H1 (cell line): ENCODE measurements around the gene NIN. TPM values are rescaled to one million over a fixed set of nuclear protein-coding genes. Genes with fewer than 3 reads are reported as not detected.

Experiments
- CTCF ChIA-PET: fragments of 300-600 bp; sonication (Branson Sonifier 250); formaldehyde crosslinking; loops from one replicate; lab custom pipeline; 2021; ENCODE audit not compliant: partially characterized antibody; lab: Charles Lee
- POLR2A ChIA-PET: fragments of 300-600 bp; sonication (Branson Sonifier 250); formaldehyde crosslinking; loops from one replicate; lab custom pipeline; 2021; ENCODE audit warnings: inconsistent platforms; ENCODE audit not compliant: partially characterized antibody; lab: Charles Lee
- DNase-seq, 2 experiments: peaks; one replicate each; pipeline versions ENCODE4 v3.0.0 to v3.0.0-alpha.2; 2010 to 2022; ENCODE audit warnings: low spot score in 2 of 2, low read depth in 1 of 2, mixed read lengths in 1 of 2
- FAIRE-seq: peaks from 2 replicates; lab custom pipeline; 2011; peaks lifted over from hg19 to GRCh38; lab: Jason Lieb, UNC
- H2AFZ ChIP-seq: 2 replicates; pipeline ENCODE4 v1.8.1; 2012; ENCODE audit warnings: low read length, inconsistent platforms
- H2AK5ac ChIP-seq: 2 replicates; pipeline ENCODE4 v1.6.1; 2013; ENCODE audit warnings: low read depth, low read length
- H2BK120ac ChIP-seq: replicated peaks from 2 replicates; pipeline ENCODE3; 2013; ENCODE audit warnings: low read depth, low read length, inconsistent platforms
- H2BK12ac ChIP-seq: 2 replicates; pipeline ENCODE4 v1.6.1; 2013; ENCODE audit warnings: low read depth, low read length
- H2BK15ac ChIP-seq: 2 replicates; pipeline ENCODE4 v1.6.1; 2013; ENCODE audit warnings: low read length
- H2BK20ac ChIP-seq: 2 replicates; pipeline ENCODE4 v1.6.1; 2013; ENCODE audit warnings: low read length
- H2BK5ac ChIP-seq: 2 replicates; pipeline ENCODE4 v1.6.1; 2013; ENCODE audit warnings: low read depth, low read length
- H3K14ac ChIP-seq: 2 replicates; pipeline ENCODE4 v1.6.1; 2013; ENCODE audit warnings: inconsistent platforms; ENCODE audit not compliant: insufficient read length
- H3K18ac ChIP-seq: 2 replicates; pipeline ENCODE4 v1.6.1; 2013; ENCODE audit warnings: low read length; ENCODE audit errors: extremely low read depth
- H3K23ac ChIP-seq: 2 replicates; pipeline ENCODE4 v1.6.1; 2013; ENCODE audit warnings: inconsistent platforms; ENCODE audit not compliant: insufficient read length
- H3K23me2 ChIP-seq: 2 replicates; pipeline ENCODE4 v1.6.1; 2013; ENCODE audit warnings: low read depth, low read length
- H3K27ac ChIP-seq: 2 replicates; pipeline ENCODE4 v1.6.1; 2011; ENCODE audit warnings: low read depth, low read length, inconsistent platforms
- H3K27me3 ChIP-seq, 4 experiments: replicated peaks in 1 of 4; 1 replicate in 1 of 4; 2 replicates in 3 of 4; pipeline versions ENCODE4 v1.6.1 to v1.8.1; 2011 to 2013; ENCODE audit warnings: low read length in 3 of 4, mild to moderate bottlenecking in 3 of 4, inconsistent platforms in 2 of 4, mixed read lengths in 2 of 4, moderate library complexity in 1 of 4; ENCODE audit not compliant: control insufficient read depth in 3 of 4, insufficient read depth in 3 of 4; ENCODE audit errors: extremely low read depth in 1 of 4
- H3K36me3 ChIP-seq, 4 experiments: 2 replicates each; pipeline versions ENCODE4 v1.6.1 to v1.8.1; 2011 to 2013; ENCODE audit warnings: mild to moderate bottlenecking in 4 of 4, low read length in 3 of 4, moderate library complexity in 2 of 4, control low read depth in 1 of 4, inconsistent platforms in 1 of 4; ENCODE audit not compliant: insufficient read depth in 4 of 4, control insufficient read depth in 2 of 4
- H3K4ac ChIP-seq: replicated peaks from 2 replicates; pipeline ENCODE3; 2013; ENCODE audit warnings: low read length, low read depth, mixed read lengths, inconsistent platforms; ENCODE audit not compliant: insufficient read length
- H3K4me1 ChIP-seq, 4 experiments: replicated peaks in 1 of 4; 1 replicate in 1 of 4; 2 replicates in 3 of 4; pipeline versions ENCODE4 v1.6.1 to v1.8.1; 2011 to 2013; ENCODE audit warnings: low read length in 3 of 4, inconsistent platforms in 2 of 4, mixed read lengths in 1 of 4; ENCODE audit not compliant: insufficient read depth in 4 of 4, control insufficient read depth in 3 of 4
- H3K4me2 ChIP-seq, 2 experiments: 2 replicates each; pipeline versions ENCODE4 v1.6.1 to v1.8.1; 2011 to 2013; ENCODE audit warnings: low read depth in 2 of 2, low read length in 2 of 2, control low read depth in 1 of 2, inconsistent platforms in 1 of 2, mild to moderate bottlenecking in 1 of 2; ENCODE audit not compliant: insufficient read depth in 1 of 2
- H3K4me3 ChIP-seq, 4 experiments: fragments of 200-600, 300-600 bp in 1 of 4; sonication (generic), shearing (Covaris generic), sonication (Bioruptor Twin) in 1 of 4; 2 replicates each; pipeline versions ENCODE4 v1.5.1 to v1.8.1; 2011 to 2016; ENCODE audit warnings: low read length in 4 of 4, low read depth in 3 of 4, control low read depth in 2 of 4, inconsistent platforms in 2 of 4, mild to moderate bottlenecking in 2 of 4, mixed read lengths in 1 of 4, moderate library complexity in 1 of 4; ENCODE audit not compliant: insufficient read depth in 2 of 4; ENCODE audit errors: extremely low read depth in 1 of 4
- H3K56ac ChIP-seq: replicated peaks from 2 replicates; pipeline ENCODE3; 2013; ENCODE audit warnings: low read depth, mild to moderate bottlenecking, mixed read lengths, low read length, inconsistent platforms; ENCODE audit not compliant: insufficient read length
- H3K79me1 ChIP-seq: 2 replicates; pipeline ENCODE4 v1.6.1; 2013; ENCODE audit warnings: low read depth, low read length, control low read depth
- H3K79me2 ChIP-seq, 2 experiments: 2 replicates each; pipeline versions ENCODE4 v1.6.1 to v1.8.1; 2012 to 2013; ENCODE audit warnings: low read length in 2 of 2, mild to moderate bottlenecking in 2 of 2, inconsistent platforms in 1 of 2; ENCODE audit not compliant: insufficient read depth in 2 of 2, control insufficient read depth in 1 of 2
- H3K9ac ChIP-seq, 4 experiments: replicated peaks in 1 of 4; 1 replicate in 1 of 4; 2 replicates in 3 of 4; pipeline versions ENCODE4 v1.6.1 to v1.8.1; 2011 to 2013; ENCODE audit warnings: low read depth in 3 of 4, low read length in 3 of 4, control low read depth in 2 of 4, mild to moderate bottlenecking in 2 of 4, moderate library complexity in 2 of 4, inconsistent platforms in 1 of 4; ENCODE audit errors: extremely low read depth in 1 of 4
- H3K9me3 ChIP-seq, 2 experiments: 2 replicates each; pipeline versions ENCODE4 v1.6.1 to v1.8.1; 2012 to 2013; ENCODE audit warnings: mild to moderate bottlenecking in 2 of 2, moderate library complexity in 2 of 2, control low read depth in 1 of 2, inconsistent platforms in 1 of 2, low read depth in 1 of 2, low read length in 1 of 2, mixed read lengths in 1 of 2; ENCODE audit not compliant: insufficient read depth in 2 of 2
- H4K20me1 ChIP-seq, 2 experiments: replicated peaks in 1 of 2; 2 replicates each; pipeline versions ENCODE3 to v1.8.1; 2011 to 2013; ENCODE audit warnings: inconsistent platforms in 2 of 2, low read length in 2 of 2, mild to moderate bottlenecking in 1 of 2; ENCODE audit not compliant: insufficient read depth in 2 of 2, control insufficient read depth in 1 of 2
- H4K5ac ChIP-seq: 2 replicates; pipeline ENCODE4 v1.6.1; 2013; ENCODE audit warnings: low read length, low read depth, mixed read lengths, inconsistent platforms; ENCODE audit not compliant: insufficient read length
- H4K8ac ChIP-seq: 2 replicates; pipeline ENCODE4 v1.8.0; 2013; ENCODE audit warnings: mild to moderate bottlenecking, moderate library complexity, low read length, inconsistent platforms; ENCODE audit not compliant: insufficient read depth; ENCODE audit errors: extremely low read depth
- H4K91ac ChIP-seq: replicated peaks from 2 replicates; pipeline ENCODE3; 2013; ENCODE audit warnings: low read length, mixed read lengths, inconsistent platforms; ENCODE audit not compliant: insufficient read length
- BRCA1 ChIP-seq: IDR thresholded peaks from 2 replicates; pipeline ENCODE4 v1.6.1; 2012; ENCODE audit warnings: low read depth, low read length, improper control_type of control experiment
- PHF8 ChIP-seq: fragments of 200-600 bp; sonication (generic); conservative IDR thresholded peaks from 2 replicates; pipeline ENCODE4 v1.7.1; 2012; ENCODE audit warnings: low read depth, mild to moderate bottlenecking, inconsistent platforms, low read length, moderate library complexity
- SIN3A ChIP-seq, 2 experiments: IDR thresholded peaks in 1 of 2; conservative IDR thresholded peaks in 1 of 2; 2 replicates each; pipeline ENCODE4 v1.6.1; 2011 to 2012; ENCODE audit warnings: low read length in 2 of 2, improper control_type of control experiment in 1 of 2, low read depth in 1 of 2, mild to moderate bottlenecking in 1 of 2
- ZNF274 ChIP-seq: IDR thresholded peaks from 2 replicates; pipeline ENCODE4 v1.7.0; 2012; ENCODE audit warnings: low read length, borderline replicate concordance; ENCODE audit errors: extremely low read depth
- WGBS, 2 experiments: shearing (Covaris generic) in 1 of 2; methylation state at CpG; one replicate each; pipeline versions ENCODE4 v1.1.6 to v1.1.7; 2013 to 2015; ENCODE audit warnings: low lambda C conversion rate in 2 of 2, mixed read lengths in 2 of 2, inconsistent platforms in 1 of 2, low coverage in 1 of 2, missing lambda C conversion rate in 1 of 2; ENCODE audit not compliant: insufficient replicate concordance in 2 of 2, insufficient coverage in 1 of 2, insufficient read length in 1 of 2; ENCODE audit errors: extremely low coverage in 1 of 2, missing lambda C conversion rate in 1 of 2; 5-methylcytosine and 5-hydroxymethylcytosine counted together
- polyA plus RNA-seq, 7 experiments: library from polyadenylated mRNA; depleted of rRNA in 3 of 7; stranded (reverse) in 5 of 7; unstranded in 2 of 7; fragments of >200 nt in 5 of 7; fragments of 200-250 nt in 2 of 7; gene quantifications; 1 replicate in 5 of 7; 2 replicates in 1 of 7; 4 replicates in 1 of 7; pipeline versions ENCODE4 v1.2.1 to v1.2.3, GENCODE V29; 2011 to 2013; ENCODE audit warnings: missing spikeins in 2 of 7, mixed read lengths in 2 of 7
- total RNA-seq: library from RNA; stranded (reverse); fragmentation: NEBNext Ultra II Directional; extraction: Animal tissue kit (Norgen Biotek cat#: 25700); gene quantifications from 2 replicates; pipeline ENCODE4 v1.2.1, GENCODE V29; 2021

Gene NIN
- total and polyA plus RNA-seq, 2 of the 8 experiments (the other 6 are each of a cell fraction or from before 2014, with no cell fraction given): 3.2 to 21.3 TPM

GRCh38 chr14:50813544-50813863 lies 17.5 kb downstream of the NIN start:
- POLR2A ChIA-PET: no interaction called here
- Histone ChIP-seq H3K4me3 (no peak overlapping the region), H3K9me3 (no peaks in the 10 kb centered on the region), H4K5ac (no peak overlapping the region), H2BK5ac (no peak overlapping the region), H3K14ac (no peak overlapping the region), H4K20me1 (peaks cover 0 to 3% of the 10 kb centered on the region in 2 experiments), H3K36me3 (no peaks in the 10 kb centered on the region), H3K79me2 (no peaks in the 10 kb centered on the region), H3K27ac (no peak overlapping the region), H3K4ac (no peak overlapping the region), H3K9ac (no peak overlapping the region), H3K4me1 (peaks cover 0 to 9% (median 7%) of the 10 kb centered on the region in 4 experiments; a peak in 5 of 7 replicates), H2BK20ac (no peak overlapping the region), H2AFZ (no peak overlapping the region), H2AK5ac (no peak overlapping the region), H4K8ac (no peak overlapping the region), H2BK12ac (no peak overlapping the region), H3K79me1 (no peaks in the 10 kb centered on the region), H3K23ac (no peak overlapping the region), H3K23me2 (no peaks in the 10 kb centered on the region), H3K18ac (no peak overlapping the region), H3K27me3 (no peaks in the 10 kb centered on the region), H2BK120ac (no peak overlapping the region), H3K4me2 (0 out of 4 replicates have a peak overlapping the region, but pooled peaks of 1 of the 2 experiments have one; percentile 29), H3K56ac (no peak overlapping the region), H4K91ac (no peak overlapping the region), H2BK15ac (no peak overlapping the region)
- CTCF ChIA-PET: interaction anchor here (0.7 kb wide), 1 partner anchor 74 kb away, joined by 3 read pairs; no protein-coding TSS in a partner anchor
- DNase-seq (no peak), FAIRE-seq (no peak)
- WGBS, 2 experiments: 86% methylated on average over 2 of the region's 2 CpGs; no CpG with 5 or more reads in 1 of the 2 experiments
- TF ChIP-seq PHF8: no peak
- TF ChIP-seq ZNF274: no peak
- no peak for TF ChIP-seq SIN3A (conservative IDR thresholded peaks at IDR 0.05 in 1 of 2, IDR thresholded peaks at IDR 0.05 in 1 of 2; ENCODE audit: low read depth in 1 of 2, low read length in 2 of 2)
- no peak for TF ChIP-seq BRCA1
